SU-DHL-6 (cell line): ENCODE data around the gene BCKDK.

ENCODE experiments used
- CTCF ChIP-seq: fragments of 200-600 bp; sonication (generic); IDR thresholded peaks from one replicate; pipeline ENCODE4 v1.5.1; 2017; ENCODE audit warnings: antibody characterized with exemption, mild to moderate bottlenecking, low read length, moderate library complexity; ENCODE audit not compliant: insufficient read depth, poor library complexity, severe bottlenecking
- EZH2phosphoT487 ChIP-seq: fragments of 200-600 bp; sonication (generic), shearing (Covaris generic); conservative IDR thresholded peaks from 2 replicates; pipeline ENCODE4 v1.6.1; 2018; ENCODE audit warnings: mild to moderate bottlenecking, antibody characterized with exemption, low read length, moderate library complexity, mixed read lengths

GRCh38 chr16:31131841-31132271 is 23.7 kb downstream of the BCKDK start:
- TF ChIP-seq CTCF: no peak
- no peak for TF ChIP-seq EZH2phosphoT487
